Uterus (tissue), 2 donors: ENCODE data around the gene RAB6A.

ENCODE experiments used
- POLR2A ChIP-seq, 2 donors: fragments of 450-650 bp; IDR thresholded peaks; one replicate each; pipeline ENCODE4 v1.6.1; 2016; ENCODE audit warnings: antibody characterized with exemption in 2 of 2, mild to moderate bottlenecking in 1 of 2, moderate library complexity in 1 of 2
- TF ChIP-seq, protein P1 (sequence below), 4 experiments: fragments of 200-600 bp in 2 of 4; fragments of 450-650 bp in 2 of 4; sonication (generic) in 2 of 4; IDR thresholded peaks; one replicate each; pipeline ENCODE4 v1.5.1; 2016 to 2019; ENCODE audit warnings: antibody characterized with exemption in 4 of 4, mild to moderate bottlenecking in 2 of 4, moderate library complexity in 1 of 4

GRCh38 chr11:73693899-73694525 lies 66.9 kb downstream of the RAB6A start:
- TF ChIP-seq, protein P1, sequence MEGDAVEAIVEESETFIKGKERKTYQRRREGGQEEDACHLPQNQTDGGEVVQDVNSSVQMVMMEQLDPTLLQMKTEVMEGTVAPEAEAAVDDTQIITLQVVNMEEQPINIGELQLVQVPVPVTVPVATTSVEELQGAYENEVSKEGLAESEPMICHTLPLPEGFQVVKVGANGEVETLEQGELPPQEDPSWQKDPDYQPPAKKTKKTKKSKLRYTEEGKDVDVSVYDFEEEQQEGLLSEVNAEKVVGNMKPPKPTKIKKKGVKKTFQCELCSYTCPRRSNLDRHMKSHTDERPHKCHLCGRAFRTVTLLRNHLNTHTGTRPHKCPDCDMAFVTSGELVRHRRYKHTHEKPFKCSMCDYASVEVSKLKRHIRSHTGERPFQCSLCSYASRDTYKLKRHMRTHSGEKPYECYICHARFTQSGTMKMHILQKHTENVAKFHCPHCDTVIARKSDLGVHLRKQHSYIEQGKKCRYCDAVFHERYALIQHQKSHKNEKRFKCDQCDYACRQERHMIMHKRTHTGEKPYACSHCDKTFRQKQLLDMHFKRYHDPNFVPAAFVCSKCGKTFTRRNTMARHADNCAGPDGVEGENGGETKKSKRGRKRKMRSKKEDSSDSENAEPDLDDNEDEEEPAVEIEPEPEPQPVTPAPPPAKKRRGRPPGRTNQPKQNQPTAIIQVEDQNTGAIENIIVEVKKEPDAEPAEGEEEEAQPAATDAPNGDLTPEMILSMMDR (IDR thresholded peaks at IDR 0.05): no peak
- no peak for TF ChIP-seq POLR2A (IDR thresholded peaks at IDR 0.05)
